ENCODE data around the gene PXDC1.

The PXDC1 gene

GRCh38 chr6:3751730-3752530 lies 417 bp upstream of the PXDC1 start:
- POLR2A ChIA-PET = no interaction called here

GRCh38 chr6:3750317-3751076 lies 1.0 kb downstream of the PXDC1 start:
- DNase-seq (ENCODE audit: extremely low spot score) = no peak
- ChIA-PET POLR2A (no interaction called here), CTCF (interaction anchor here (1.3 to 8.6 kb wide), 8 partner anchors 135 to 405 kb away, joined by 5 to 113 read pairs (median 12); a partner anchor contains a TSS)
- no peak for TF ChIP-seq CTCF (IDR thresholded peaks at IDR 0.05; ENCODE audit: control extremely low read depth, extremely low read depth, low read depth, missing control alignments)

More at GRCh38 chr6:3751730-3752530, 417 bp upstream of the PXDC1 start:
- peak; percentile 13 for TF ChIP-seq CTCF (IDR thresholded peaks at IDR 0.05; ENCODE audit: control extremely low read depth, extremely low read depth, low read depth, missing control alignments)
- CTCF ChIA-PET = interaction anchor here (1.1 to 1.6 kb wide), 2 partner anchors 45 to 226 kb away, joined by 3 to 4 read pairs; no protein-coding TSS in a partner anchor
- peak; percentile 81 for DNase-seq (ENCODE audit: extremely low spot score)

- POLR2A ChIA-PET = no interaction called here
- DNase-seq (ENCODE audit: extremely low spot score) = no peak
- CTCF ChIA-PET = interaction anchor here (1.3 to 8.6 kb wide), 16 partner anchors 18 to 498 kb away, joined by 3 to 113 read pairs (median 8); partner anchors contain the start of gene FAM50B
- TF ChIP-seq CTCF (IDR thresholded peaks at IDR 0.05; ENCODE audit: control extremely low read depth, extremely low read depth, low read depth, missing control alignments) = no peak
Observed at GRCh38 chr6:3749977-3750316, 1.6 kb downstream of the PXDC1 start.

- ChIA-PET POLR2A (no interaction called here), CTCF (interaction anchor here (0.7 to 8.6 kb wide), 28 partner anchors 17 to 498 kb away, joined by 3 to 113 read pairs (median 6); partner anchors contain the start of gene FAM50B)
- no peak for DNase-seq (ENCODE audit: extremely low spot score)
- TF ChIP-seq CTCF (IDR thresholded peaks at IDR 0.05; ENCODE audit: control extremely low read depth, extremely low read depth, low read depth, missing control alignments) = no peak
Observed at GRCh38 chr6:3749067-3749841, 2.3 kb downstream of the PXDC1 start.

- TF ChIP-seq CTCF (IDR thresholded peaks at IDR 0.05; ENCODE audit: control extremely low read depth, extremely low read depth, low read depth, missing control alignments) = peak; percentile 68
- POLR2A ChIA-PET = no interaction called here
- peak; percentile 66 for DNase-seq (ENCODE audit: extremely low spot score)
- CTCF ChIA-PET = interaction anchor here (0.7 to 8.6 kb wide), 28 partner anchors 16 to 497 kb away, joined by 3 to 113 read pairs (median 5); partner anchors contain the start of gene FAM50B
Observed at GRCh38 chr6:3748208-3749066, 3.1 kb downstream of the PXDC1 start.

Data from GM10248 (cell line).